MCF 10A (cell line): Measurements from ENCODE around the gene BCL2L1. TPM values are rescaled to one million over a fixed set of nuclear protein-coding genes. Genes with fewer than 3 reads are reported as not detected.

Experiments
- BruUV-seq: library from RNA; stranded (reverse); fragments of 400-500 nt; replicated peaks from 2 replicates; lab custom pipeline; 2021; lab: Mats Ljungman, UMichigan
- CTCF ChIA-PET: fragments of 300-600 bp; sonication (Branson Sonifier 250); formaldehyde crosslinking; extraction: SDS; loops from one replicate; lab custom pipeline; 2021; ENCODE audit warnings: antibody characterized with exemption, inconsistent platforms; lab: Yijun Ruan, JAX
- POLR2A ChIA-PET: fragments of 300-600, 350-650 bp; sonication (Branson Sonifier 250); formaldehyde crosslinking; extraction: SDS; loops from one replicate; lab custom pipeline; 2020; ENCODE audit warnings: antibody characterized with exemption, inconsistent platforms; lab: Yijun Ruan, JAX
- DNase-seq: peaks from one replicate; pipeline ENCODE4 v3.0.0-alpha.2; 2018; ENCODE audit not compliant: unreplicated experiment
- H3K27ac Mint-ChIP-seq: one replicate; pipeline ENCODE4 v1.8.0; 2022; ENCODE audit warnings: mild to moderate bottlenecking, low read depth, mixed read lengths; ENCODE audit not compliant: unreplicated experiment
- H3K27me3 Mint-ChIP-seq: one replicate; pipeline ENCODE4 v1.8.0; 2022; ENCODE audit warnings: mixed read lengths; ENCODE audit not compliant: insufficient read depth, unreplicated experiment
- H3K36me3 Mint-ChIP-seq: one replicate; pipeline ENCODE4 v1.8.0; 2022; ENCODE audit warnings: mild to moderate bottlenecking, moderate library complexity, mixed read lengths; ENCODE audit not compliant: insufficient read depth, unreplicated experiment
- H3K4me1 Mint-ChIP-seq: one replicate; pipeline ENCODE4 v1.8.0; 2022; ENCODE audit warnings: mixed read lengths; ENCODE audit not compliant: insufficient read depth, unreplicated experiment
- H3K4me3 Mint-ChIP-seq: one replicate; pipeline ENCODE4 v1.8.0; 2022; ENCODE audit warnings: mild to moderate bottlenecking, moderate library complexity, mixed read lengths; ENCODE audit not compliant: unreplicated experiment
- H3K9me3 Mint-ChIP-seq: one replicate; pipeline ENCODE4 v1.8.0; 2022; ENCODE audit warnings: mixed read lengths; ENCODE audit not compliant: unreplicated experiment
- CTCF ChIP-seq: fragments of 200-600 bp; IDR thresholded peaks from one replicate; pipeline ENCODE4 v1.8.0; 2022; ENCODE audit warnings: antibody characterized with exemption, mild to moderate bottlenecking; ENCODE audit not compliant: unreplicated experiment
- intact Hi-C: fragments of 100-400 bp; cut with micrococcal nuclease; formaldehyde crosslinking; loops from 2 replicates; pipeline ENCODE4 v1.14.1; 2022
- total RNA-seq: library from RNA; stranded (reverse); gene quantifications from 2 replicates; pipeline ENCODE4 v1.2.3, GENCODE V29; 2022

Gene BCL2L1
- total RNA-seq, 1 experiment from 2014 or later, result 156 TPM

GRCh38 chr20:31723319-31724078, 831 bp upstream of the BCL2L1 start:
- Mint-ChIP-seq H3K4me1 (peaks cover 40% of the 10 kb centered on the region), H3K36me3 (peaks cover 32% of the 10 kb centered on the region), H3K9me3 (no peaks in the 10 kb centered on the region), H3K27ac (peak overlapping the region; percentile 93), H3K4me3 (peak overlapping the region; percentile 91), H3K27me3 (no peaks in the 10 kb centered on the region)
- ChIA-PET POLR2A (interaction anchor here (0.8 to 13.2 kb wide), 26 partner anchors 14 to 163 kb away, joined by 3 to 491 read pairs (median 6); partner anchors contain the start of genes ID1 and TPX2), CTCF (interaction anchor here (0.6 to 16.0 kb wide), 44 partner anchors 10 to 1996 kb away, joined by 3 to 626 read pairs (median 6); partner anchors contain the start of gene TPX2)
- peak; percentile 82 for TF ChIP-seq CTCF
- DNase-seq, result peak; percentile 96
- intact Hi-C loops, result loop anchor here (1.0 to 5.0 kb wide), 4 partner anchors 46 to 123 kb away; no protein-coding TSS in a partner anchor
- no TSS peak for BruUV-seq

- Mint-ChIP-seq H3K4me3 (peak overlapping the region; percentile 91), H3K27ac (peak overlapping the region; percentile 93), H3K9me3 (no peaks in the 10 kb centered on the region), H3K4me1 (peaks cover 42% of the 10 kb centered on the region), H3K36me3 (peaks cover 37% of the 10 kb centered on the region), H3K27me3 (no peaks in the 10 kb centered on the region)
- TSS peak; percentile 35 for BruUV-seq
- TF ChIP-seq CTCF, result no peak
- ChIA-PET CTCF (interaction anchor here (0.6 to 16.0 kb wide), 26 partner anchors 11 to 1997 kb away, joined by 3 to 626 read pairs (median 14); partner anchors contain the start of gene TPX2), POLR2A (interaction anchor here (0.8 to 13.2 kb wide), 21 partner anchors 14 to 262 kb away, joined by 3 to 491 read pairs (median 8); partner anchors contain the start of genes ID1 and TPX2)
- intact Hi-C loops, result loop anchor here (1.0 to 5.0 kb wide), 2 partner anchors 46 to 62 kb away; no protein-coding TSS in a partner anchor
- no peak for DNase-seq
These were observed 326 bp upstream of the BCL2L1 start for GRCh38 chr20:31723069-31723318.

- TF ChIP-seq CTCF, result no peak
- Mint-ChIP-seq H3K4me3 (peak overlapping the region; percentile 91), H3K27me3 (no peaks in the 10 kb centered on the region), H3K4me1 (peaks cover 46% of the 10 kb centered on the region), H3K27ac (peak overlapping the region; percentile 93), H3K9me3 (no peaks in the 10 kb centered on the region), H3K36me3 (peaks cover 51% of the 10 kb centered on the region)
- ChIA-PET POLR2A (interaction anchor here (0.6 to 13.2 kb wide), 19 partner anchors 12 to 261 kb away, joined by 3 to 491 read pairs (median 10); partner anchors contain the start of genes ID1 and TPX2), CTCF (interaction anchor here (0.5 to 16.0 kb wide), 18 partner anchors 16 to 173 kb away, joined by 3 to 626 read pairs (median 35); partner anchors contain the start of genes ID1 and TPX2)
- intact Hi-C loops, result loop anchor here (1.0 to 5.0 kb wide), 3 partner anchors 9 to 44 kb away; no protein-coding TSS in a partner anchor
- TSS peak; percentile 59 for BruUV-seq
- DNase-seq, result peak; percentile 15
These were observed 1.0 kb downstream of the BCL2L1 start for GRCh38 chr20:31721408-31722256.
